Smooth muscle cell of the brain vasculature (primary cell): ENCODE measurements around the gene P4HTM.

Source experiments
- DNase-seq: peaks from one replicate; pipeline ENCODE4 v3.0.0-alpha.2; 2012; ENCODE audit warnings: low read depth, low spot score

P4HTM gene

GRCh38 chr3:49025005-49025792, 35.2 kb downstream of the P4HTM start:
- DNase-seq: no peak

- no peak for DNase-seq
Observed at GRCh38 chr3:49025793-49026520, 35.9 kb downstream of the P4HTM start.

GRCh38 chr3:49026536-49026935, 36.5 kb downstream of the P4HTM start:
- DNase-seq: no peak

- no peak for DNase-seq
Observed at GRCh38 chr3:49027634-49028033, 37.6 kb downstream of the P4HTM start.

- DNase-seq: no peak
Observed at GRCh38 chr3:49028298-49028672, 38.2 kb downstream of the P4HTM start.

GRCh38 chr3:49028673-49029562, 38.9 kb downstream of the P4HTM start, which contains the start of gene IMPDH2:
Gene IMPDH2 (minus strand): TSS chr3:49029398. CDS start chr3:49029350, 48 bp downstream.
- DNase-seq: peak; percentile 85

GRCh38 chr3:49029563-49029884, 39.5 kb downstream of the P4HTM start:
- no peak for DNase-seq

- no peak for DNase-seq
Observed at GRCh38 chr3:49030321-49030720, 40.3 kb downstream of the P4HTM start.

- no peak for DNase-seq
Observed at GRCh38 chr3:49032646-49033304, 42.7 kb downstream of the P4HTM start.

- no peak for DNase-seq
Observed at GRCh38 chr3:49034650-49035049, 44.6 kb downstream of the P4HTM start.

- no peak for DNase-seq
Observed at GRCh38 chr3:49035281-49035680, 45.2 kb downstream of the P4HTM start.

GRCh38 chr3:49053543-49053942, 63.5 kb downstream of the P4HTM start:
- DNase-seq: no peak

GRCh38 chr3:49054344-49054862, 64.4 kb downstream of the P4HTM start:
- DNase-seq: no peak
